GM12873 (cell line): ENCODE data around the gene MINDY3.

Source experiments
- CTCF ChIP-seq: IDR thresholded peaks from 2 replicates; pipeline ENCODE4 v1.5.1; 2012; ENCODE audit warnings: low read depth, mild to moderate bottlenecking, moderate library complexity, low read length, control low read depth; ENCODE audit not compliant: insufficient read depth; ENCODE audit errors: missing control alignments

MINDY3 gene

GRCh38 chr10:15802375-15802949 lies 57.8 kb downstream of the MINDY3 start:
- TF ChIP-seq CTCF, result no peak

GRCh38 chr10:15801641-15802040 lies 58.7 kb downstream of the MINDY3 start:
- no peak for TF ChIP-seq CTCF

GRCh38 chr10:15801147-15801546 lies 59.2 kb downstream of the MINDY3 start:
- TF ChIP-seq CTCF, result no peak

GRCh38 chr10:15797346-15797745 lies 63.0 kb downstream of the MINDY3 start:
- no peak for TF ChIP-seq CTCF

- TF ChIP-seq CTCF, result no peak
Measured at GRCh38 chr10:15796762-15797161, 63.5 kb downstream of the MINDY3 start.

GRCh38 chr10:15796098-15796759 lies 64.1 kb downstream of the MINDY3 start:
- no peak for TF ChIP-seq CTCF

GRCh38 chr10:15795036-15795792 lies 65.1 kb downstream of the MINDY3 start:
- no peak for TF ChIP-seq CTCF
